ENCODE data around the gene ADCK2. TPM values are rescaled to one million over a fixed set of nuclear protein-coding genes. Genes with fewer than 3 reads are reported as not detected.
"Not testable (repeated sequence)": the region's sequence is repeated elsewhere in the genome, so short reads cannot be mapped to it uniquely, and the experiment has no call there.

The ADCK2 gene
- total RNA-seq, 3 donors from 2014 or later (not counting 1 experiment from before 2014, with no cell fraction given), result 12.6 to 20.7 (median 15.8) TPM

DNA sequence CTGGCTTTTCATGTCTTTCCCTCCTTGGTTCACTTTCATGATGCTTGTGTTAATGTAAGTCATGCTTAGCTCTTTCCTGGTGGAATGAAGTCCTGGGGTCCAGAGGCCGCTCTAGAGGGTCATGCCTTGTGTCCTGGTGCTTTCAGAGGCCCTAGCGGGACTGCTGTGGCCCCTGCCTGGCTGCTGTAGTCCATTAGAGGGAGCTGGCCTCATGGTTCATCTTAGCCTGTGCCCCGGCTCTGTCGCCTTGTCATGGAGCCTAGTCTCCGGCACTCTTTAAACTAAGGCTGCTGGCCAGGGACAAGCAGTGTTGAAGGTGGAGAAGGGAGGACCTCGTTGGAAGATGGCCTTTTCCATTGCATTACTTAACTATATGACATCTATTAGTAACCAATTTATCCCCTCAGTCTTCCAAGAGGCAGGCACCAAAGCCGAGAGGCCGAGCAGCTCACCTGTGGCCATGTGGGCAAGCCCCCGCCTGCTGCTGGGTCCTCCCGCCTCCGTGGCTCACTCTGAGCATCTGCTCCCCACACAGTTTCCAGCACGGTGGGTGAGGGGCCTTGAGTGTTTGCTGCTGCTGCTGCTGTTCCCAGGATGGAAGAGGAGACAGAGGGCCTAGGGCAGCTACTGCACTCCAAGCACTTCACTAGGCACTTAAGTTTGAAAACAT lies 18.8 kb downstream of the ADCK2 start:
- WGBS (ENCODE audit: insufficient coverage), result over 99% methylated on average over 11 of the region's 12 CpGs
- no peaks in the 10 kb centered on the region for H3K36me3 Mint-ChIP-seq
- no peaks in the 10 kb centered on the region for H3K9me3 Mint-ChIP-seq
- no peak overlapping the region for H3K27ac ChIP-seq (ENCODE audit: low read length)
- H3K27me3 ChIP-seq (ENCODE audit: control insufficient read depth, insufficient read depth, low read length), result no peaks in the 10 kb centered on the region
- no peak for ATAC-seq
- intact Hi-C loops (cut with micrococcal nuclease), result loop anchor here (10.0 kb wide), 2 partner anchors 233 to 323 kb away; partner anchors contain the start of genes BRAF and MRPS33
- H3K9me3 ChIP-seq (ENCODE audit: control insufficient read depth, insufficient read depth, low read length), result no peaks in the 10 kb centered on the region
- TF ChIP-seq, protein P1, sequence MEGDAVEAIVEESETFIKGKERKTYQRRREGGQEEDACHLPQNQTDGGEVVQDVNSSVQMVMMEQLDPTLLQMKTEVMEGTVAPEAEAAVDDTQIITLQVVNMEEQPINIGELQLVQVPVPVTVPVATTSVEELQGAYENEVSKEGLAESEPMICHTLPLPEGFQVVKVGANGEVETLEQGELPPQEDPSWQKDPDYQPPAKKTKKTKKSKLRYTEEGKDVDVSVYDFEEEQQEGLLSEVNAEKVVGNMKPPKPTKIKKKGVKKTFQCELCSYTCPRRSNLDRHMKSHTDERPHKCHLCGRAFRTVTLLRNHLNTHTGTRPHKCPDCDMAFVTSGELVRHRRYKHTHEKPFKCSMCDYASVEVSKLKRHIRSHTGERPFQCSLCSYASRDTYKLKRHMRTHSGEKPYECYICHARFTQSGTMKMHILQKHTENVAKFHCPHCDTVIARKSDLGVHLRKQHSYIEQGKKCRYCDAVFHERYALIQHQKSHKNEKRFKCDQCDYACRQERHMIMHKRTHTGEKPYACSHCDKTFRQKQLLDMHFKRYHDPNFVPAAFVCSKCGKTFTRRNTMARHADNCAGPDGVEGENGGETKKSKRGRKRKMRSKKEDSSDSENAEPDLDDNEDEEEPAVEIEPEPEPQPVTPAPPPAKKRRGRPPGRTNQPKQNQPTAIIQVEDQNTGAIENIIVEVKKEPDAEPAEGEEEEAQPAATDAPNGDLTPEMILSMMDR (IDR thresholded peaks at IDR 0.05), result no peak
- H3K27ac Mint-ChIP-seq, result peak overlapping the region in 1 of 2 donors; percentile 32
- no peak overlapping the region for H3K4me3 Mint-ChIP-seq
- peaks cover 8 to 9% of the 10 kb centered on the region in 2 donors for H3K4me1 Mint-ChIP-seq
- H3K27me3 Mint-ChIP-seq (ENCODE audit: low read depth in 2 of 2), result no peaks in the 10 kb centered on the region
- peaks cover 17% of the 10 kb centered on the region for H3K36me3 ChIP-seq (ENCODE audit: control insufficient read depth, insufficient read depth, low read length)
- peaks cover 8% of the 10 kb centered on the region for H3K4me1 ChIP-seq (ENCODE audit: control insufficient read depth, insufficient read depth, low read length)
- H3K4me3 ChIP-seq (ENCODE audit: low read length), result no peak overlapping the region
- no peak for DNase-seq

DNA sequence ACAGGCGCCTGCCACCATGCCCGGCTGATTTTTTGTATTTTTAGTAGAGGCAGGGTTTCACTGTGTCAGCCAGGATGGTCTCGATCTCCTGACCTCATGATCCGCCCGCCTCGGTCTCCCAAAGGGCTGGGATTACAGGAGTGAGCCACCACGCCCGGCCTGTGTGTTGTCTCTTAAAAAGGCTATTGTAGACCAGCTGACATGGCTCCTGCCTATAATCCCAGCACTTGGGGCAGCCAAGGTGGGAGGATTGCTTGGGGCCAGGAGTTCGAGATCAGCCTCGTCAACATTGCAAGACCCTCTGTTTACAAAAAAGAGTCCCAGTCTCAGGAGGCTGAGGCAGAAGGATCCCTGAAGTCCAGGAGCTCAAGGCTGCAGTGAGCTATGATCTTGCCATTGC lies 21.1 kb downstream of the ADCK2 start:
- not testable (repeated sequence) for H3K36me3 ChIP-seq (ENCODE audit: control insufficient read depth, insufficient read depth, low read length); ATAC-seq; H3K9me3 ChIP-seq (ENCODE audit: control insufficient read depth, insufficient read depth, low read length); H3K36me3 Mint-ChIP-seq; H3K4me3 Mint-ChIP-seq; H3K4me3 ChIP-seq (ENCODE audit: low read length); H3K9me3 Mint-ChIP-seq; DNase-seq; H3K27me3 ChIP-seq (ENCODE audit: control insufficient read depth, insufficient read depth, low read length); H3K27ac ChIP-seq (ENCODE audit: low read length); H3K27me3 Mint-ChIP-seq (ENCODE audit: low read depth in 2 of 2)
- H3K4me1 ChIP-seq (ENCODE audit: control insufficient read depth, insufficient read depth, low read length), result peaks cover 23% of the 10 kb centered on the region
- H3K4me1 Mint-ChIP-seq, result peaks cover 30% of the 10 kb centered on the region in 2 donors
- 97% methylated on average over 10 of the region's 10 CpGs for WGBS (ENCODE audit: insufficient coverage)
- peak overlapping the region; percentile 45 to 98 for H3K27ac Mint-ChIP-seq
- intact Hi-C loops (cut with micrococcal nuclease), result loop anchor here (10.0 kb wide), 2 partner anchors 231 to 321 kb away; partner anchors contain the start of genes BRAF and MRPS33

DNA sequence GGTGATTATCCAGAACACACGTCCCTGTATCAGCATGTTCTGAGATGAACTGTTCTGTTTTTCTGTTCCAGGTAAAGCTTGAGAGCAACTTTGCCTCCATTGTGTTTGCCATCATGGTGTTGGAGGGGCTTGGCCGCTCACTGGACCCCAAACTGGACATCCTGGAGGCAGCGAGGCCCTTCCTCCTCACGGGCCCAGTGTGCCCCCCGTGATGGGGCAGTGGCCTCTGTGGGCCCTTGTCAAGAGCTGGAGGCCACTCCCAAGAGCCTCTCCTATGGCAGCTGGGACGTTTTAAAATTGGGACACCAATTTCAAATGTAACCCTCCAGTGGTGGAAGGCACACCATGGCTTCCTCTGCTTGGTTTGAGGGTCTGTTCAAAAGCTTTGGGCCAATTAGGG lies 21.8 kb downstream of the ADCK2 start:
- Mint-ChIP-seq H3K4me1 (peaks cover 36% of the 10 kb centered on the region in 2 donors), H3K27me3 (ENCODE audit: low read depth in 2 of 2) (no peaks in the 10 kb centered on the region), H3K27ac (peak overlapping the region; percentile 45 to 98), H3K4me3 (peak overlapping the region; percentile 21), H3K36me3 (no peaks in the 10 kb centered on the region), H3K9me3 (no peaks in the 10 kb centered on the region)
- Histone ChIP-seq H3K36me3 (ENCODE audit: control insufficient read depth, insufficient read depth, low read length) (peaks cover 4% of the 10 kb centered on the region), H3K4me3 (ENCODE audit: low read length) (no peak overlapping the region), H3K9me3 (ENCODE audit: control insufficient read depth, insufficient read depth, low read length) (no peaks in the 10 kb centered on the region), H3K27me3 (ENCODE audit: control insufficient read depth, insufficient read depth, low read length) (no peaks in the 10 kb centered on the region), H3K4me1 (ENCODE audit: control insufficient read depth, insufficient read depth, low read length) (peaks cover 23% of the 10 kb centered on the region), H3K27ac (ENCODE audit: low read length) (no peak overlapping the region)
- DNase-seq (no peak), ATAC-seq (no peak)
- 90% methylated on average over 6 of the region's 6 CpGs for WGBS (ENCODE audit: insufficient coverage)
- intact Hi-C loops (cut with micrococcal nuclease), result loop anchor here (10.0 kb wide), 2 partner anchors 230 to 320 kb away; partner anchors contain the start of genes BRAF and MRPS33
- TF ChIP-seq, protein P1 (IDR thresholded peaks at IDR 0.05), result no peak

DNA sequence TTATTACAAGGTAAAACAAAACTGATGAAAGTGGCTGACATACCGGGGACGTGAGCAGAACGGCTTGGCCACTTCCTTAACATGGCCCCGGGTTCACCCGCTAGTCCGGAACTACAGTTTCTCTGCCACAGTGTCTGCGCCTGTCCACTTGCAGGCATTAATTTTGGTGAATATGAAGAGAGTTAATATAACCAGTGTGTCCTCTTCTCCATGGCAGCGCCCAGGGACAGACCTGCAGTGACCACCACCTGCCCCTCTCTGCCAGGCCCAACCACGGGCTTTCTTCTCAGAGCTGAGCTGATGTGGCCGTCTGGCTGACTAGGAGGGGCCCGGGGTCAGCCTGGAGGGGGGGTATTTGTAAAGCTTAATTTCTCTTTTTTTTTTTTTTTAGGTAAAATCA lies 22.6 kb downstream of the ADCK2 start:
- Histone ChIP-seq H3K36me3 (ENCODE audit: control insufficient read depth, insufficient read depth, low read length) (no peaks in the 10 kb centered on the region), H3K9me3 (ENCODE audit: control insufficient read depth, insufficient read depth, low read length) (no peaks in the 10 kb centered on the region), H3K27me3 (ENCODE audit: control insufficient read depth, insufficient read depth, low read length) (no peaks in the 10 kb centered on the region), H3K27ac (ENCODE audit: low read length) (no peak overlapping the region), H3K4me1 (ENCODE audit: control insufficient read depth, insufficient read depth, low read length) (peaks cover 23% of the 10 kb centered on the region), H3K4me3 (ENCODE audit: low read length) (no peak overlapping the region)
- intact Hi-C loops (cut with micrococcal nuclease), result loop anchor here (10.0 kb wide), 2 partner anchors 229 to 319 kb away; partner anchors contain the start of genes BRAF and MRPS33
- Mint-ChIP-seq H3K4me3 (peak overlapping the region; percentile 6), H3K9me3 (no peaks in the 10 kb centered on the region), H3K36me3 (no peaks in the 10 kb centered on the region), H3K27me3 (ENCODE audit: low read depth in 2 of 2) (no peaks in the 10 kb centered on the region), H3K4me1 (peaks cover 40% of the 10 kb centered on the region in 2 donors), H3K27ac (peak overlapping the region; percentile 96 to 98)
- no peak for DNase-seq
- 97% methylated on average over 9 of the region's 11 CpGs for WGBS (ENCODE audit: insufficient coverage)
- ATAC-seq, result no peak
- TF ChIP-seq, protein P1 (IDR thresholded peaks at IDR 0.05), result no peak
